ENCODE measurements around the gene DDX1. TPM values are rescaled to one million over a fixed set of nuclear protein-coding genes. Genes with fewer than 3 reads are reported as not detected.

DDX1 gene
- total RNA-seq, 2 experiments from 2014 or later: 42.7 to 91.8 TPM

DNA sequence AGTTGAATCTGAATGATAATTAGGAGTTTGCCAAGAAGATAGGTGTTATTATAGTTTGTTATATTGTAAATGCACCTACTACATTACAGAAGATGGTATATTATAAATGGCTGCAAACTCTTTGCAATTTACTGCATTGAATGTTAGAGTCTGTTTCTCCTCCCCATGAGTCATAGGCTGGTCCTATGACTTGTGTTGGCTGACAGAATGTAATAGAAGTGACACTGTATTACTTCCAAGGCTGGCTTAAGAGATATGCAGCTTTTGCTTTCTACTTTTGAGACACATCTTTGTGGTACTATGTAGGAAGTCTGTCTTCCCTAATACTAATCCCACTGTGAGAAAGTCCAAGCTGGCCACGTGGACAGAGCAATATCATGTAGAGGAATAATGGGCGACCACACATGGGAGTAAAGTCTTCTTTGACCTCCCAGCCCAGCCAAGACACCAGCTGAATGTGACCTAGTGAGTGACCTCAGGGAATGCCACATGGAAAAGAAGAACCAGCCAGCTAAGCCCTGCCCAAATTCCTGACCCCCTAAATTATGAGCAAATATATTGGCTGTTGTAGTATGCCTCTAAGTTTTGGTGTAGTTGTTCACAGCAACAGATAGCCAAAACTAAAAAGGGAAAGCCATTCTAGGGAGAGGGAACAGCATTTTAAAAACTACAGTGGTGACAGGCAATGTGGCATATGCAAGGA is 6.8 kb upstream of the DDX1 start:
- no peak overlapping the region for H3K27ac ChIP-seq (ENCODE audit: low read depth, low read length, poor library complexity, severe bottlenecking)
- no peak overlapping the region for H2AFZ ChIP-seq (ENCODE audit: low read length)
- no peaks in the 10 kb centered on the region for H4K20me1 ChIP-seq (ENCODE audit: insufficient read depth, low read length)
- no peak overlapping the region for H3K4me2 ChIP-seq (ENCODE audit: low read length)
- CTCF ChIA-PET (ENCODE audit: unreplicated experiment): no interaction called here
- no peaks in the 10 kb centered on the region for H3K9me3 ChIP-seq (ENCODE audit: low read length)
- no peaks in the 10 kb centered on the region for H3K36me3 ChIP-seq (ENCODE audit: insufficient read depth, low read length)
- no peaks in the 10 kb centered on the region for H3K9me2 ChIP-seq (ENCODE audit: insufficient read depth, low read length)
- intact Hi-C loops (cut with micrococcal nuclease; ENCODE audit: unreplicated experiment): no loop called here
- no TSS peak for BruUV-seq (replicated peaks)
- POLR2A ChIA-PET: no interaction called here
- no peak for DNase-seq (ENCODE audit: low spot score)
- no peak overlapping the region for H3K4me3 ChIP-seq (ENCODE audit: low read depth, low read length, poor library complexity, severe bottlenecking)
- TF ChIP-seq, protein P1, sequence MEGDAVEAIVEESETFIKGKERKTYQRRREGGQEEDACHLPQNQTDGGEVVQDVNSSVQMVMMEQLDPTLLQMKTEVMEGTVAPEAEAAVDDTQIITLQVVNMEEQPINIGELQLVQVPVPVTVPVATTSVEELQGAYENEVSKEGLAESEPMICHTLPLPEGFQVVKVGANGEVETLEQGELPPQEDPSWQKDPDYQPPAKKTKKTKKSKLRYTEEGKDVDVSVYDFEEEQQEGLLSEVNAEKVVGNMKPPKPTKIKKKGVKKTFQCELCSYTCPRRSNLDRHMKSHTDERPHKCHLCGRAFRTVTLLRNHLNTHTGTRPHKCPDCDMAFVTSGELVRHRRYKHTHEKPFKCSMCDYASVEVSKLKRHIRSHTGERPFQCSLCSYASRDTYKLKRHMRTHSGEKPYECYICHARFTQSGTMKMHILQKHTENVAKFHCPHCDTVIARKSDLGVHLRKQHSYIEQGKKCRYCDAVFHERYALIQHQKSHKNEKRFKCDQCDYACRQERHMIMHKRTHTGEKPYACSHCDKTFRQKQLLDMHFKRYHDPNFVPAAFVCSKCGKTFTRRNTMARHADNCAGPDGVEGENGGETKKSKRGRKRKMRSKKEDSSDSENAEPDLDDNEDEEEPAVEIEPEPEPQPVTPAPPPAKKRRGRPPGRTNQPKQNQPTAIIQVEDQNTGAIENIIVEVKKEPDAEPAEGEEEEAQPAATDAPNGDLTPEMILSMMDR (conservative IDR thresholded peaks at IDR 0.05; ENCODE audit: low read length): no peak
- TF ChIP-seq EZH2phosphoT487 (IDR thresholded peaks at IDR 0.05; ENCODE audit: borderline replicate concordance, low read depth, low read length): no peak
- H3K4me1 ChIP-seq (ENCODE audit: insufficient read depth, low read length, poor library complexity, severe bottlenecking): peaks cover 14% of the 10 kb centered on the region
- no peaks in the 10 kb centered on the region for H3K79me2 ChIP-seq (ENCODE audit: insufficient read depth, low read depth, low read length)

DNA sequence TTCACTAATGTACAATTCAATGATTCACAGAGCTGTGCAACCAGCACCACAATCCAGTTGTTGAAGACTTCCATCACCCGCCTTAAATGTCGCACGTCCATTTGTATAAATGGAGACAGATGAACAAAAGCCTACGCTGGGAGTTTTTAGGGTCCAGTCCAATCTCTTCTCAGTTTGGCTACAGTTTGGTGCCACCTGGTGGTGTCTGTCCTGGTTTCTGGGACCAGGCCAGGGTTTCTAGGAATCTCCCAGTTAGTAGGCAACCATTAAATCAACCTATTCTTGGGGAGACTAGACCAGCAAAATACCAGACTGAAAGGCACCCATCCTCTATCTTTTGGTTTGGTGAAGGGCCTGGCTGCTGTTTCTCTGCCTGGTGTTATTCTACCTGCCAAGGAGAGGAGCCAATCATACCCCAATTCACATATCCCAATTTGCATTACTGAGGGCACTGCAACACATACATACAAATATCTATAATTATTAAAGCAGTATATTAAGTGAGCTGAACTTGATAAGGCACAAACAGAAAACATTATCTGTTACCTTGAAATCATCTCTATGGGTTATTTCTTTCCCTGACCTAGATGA is 3.2 kb upstream of the DDX1 start:
- no peak overlapping the region for H2AFZ ChIP-seq (ENCODE audit: low read length)
- peak; percentile 51 for DNase-seq (ENCODE audit: low spot score)
- H3K4me2 ChIP-seq (ENCODE audit: low read length): no peak overlapping the region
- H3K4me1 ChIP-seq (ENCODE audit: insufficient read depth, low read length, poor library complexity, severe bottlenecking): peaks cover 18% of the 10 kb centered on the region
- ChIA-PET CTCF (ENCODE audit: unreplicated experiment) (interaction anchor here (1.8 kb wide), 1 partner anchor 11 kb away, joined by 5 read pairs; no protein-coding TSS in a partner anchor), POLR2A (interaction anchor here (0.6 to 1.8 kb wide), 3 partner anchors 19 to 182 kb away, joined by 3 to 6 read pairs (median 3); partner anchors contain the start of gene NBAS)
- no peaks in the 10 kb centered on the region for H3K9me3 ChIP-seq (ENCODE audit: low read length)
- intact Hi-C loops (cut with micrococcal nuclease; ENCODE audit: unreplicated experiment): no loop called here
- peaks cover 5% of the 10 kb centered on the region; the same call in 1 of the 2 replicates for H4K20me1 ChIP-seq (ENCODE audit: insufficient read depth, low read length)
- no TSS peak for BruUV-seq (replicated peaks)
- H3K36me3 ChIP-seq (ENCODE audit: insufficient read depth, low read length): no peaks in the 10 kb centered on the region
- no peak overlapping the region for H3K4me3 ChIP-seq (ENCODE audit: low read depth, low read length, poor library complexity, severe bottlenecking)
- peaks cover 22% of the 10 kb centered on the region for H3K79me2 ChIP-seq (ENCODE audit: insufficient read depth, low read depth, low read length)
- H3K27ac ChIP-seq (ENCODE audit: low read depth, low read length, poor library complexity, severe bottlenecking): no peak overlapping the region
- TF ChIP-seq, protein P1 (conservative IDR thresholded peaks at IDR 0.05; ENCODE audit: low read length): peak; percentile 79
- no peak for TF ChIP-seq EZH2phosphoT487 (IDR thresholded peaks at IDR 0.05; ENCODE audit: borderline replicate concordance, low read depth, low read length)
- H3K9me2 ChIP-seq (ENCODE audit: insufficient read depth, low read length): no peaks in the 10 kb centered on the region

DNA sequence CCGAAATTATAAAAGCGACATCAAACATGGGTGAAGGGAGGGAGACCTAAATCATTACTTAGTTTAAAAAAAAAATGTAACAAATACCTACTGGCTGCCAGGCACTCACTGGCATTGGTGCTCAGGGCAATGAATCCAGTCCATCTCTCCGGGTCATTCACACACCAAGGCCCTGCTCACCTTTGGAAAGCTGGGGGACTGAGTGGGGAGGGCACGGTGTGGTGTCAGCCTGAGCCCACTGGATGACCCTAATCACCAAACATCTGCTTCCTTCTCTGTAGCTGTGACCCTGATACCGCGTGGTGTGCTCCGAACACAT is 336 bp upstream of the DDX1 start:
- H3K4me1 ChIP-seq (ENCODE audit: insufficient read depth, low read length, poor library complexity, severe bottlenecking): peaks cover 21% of the 10 kb centered on the region
- intact Hi-C loops (cut with micrococcal nuclease; ENCODE audit: unreplicated experiment): loop anchor here (1.0 kb wide), 1 partner anchor 449 kb away; no protein-coding TSS in a partner anchor
- H3K9me2 ChIP-seq (ENCODE audit: insufficient read depth, low read length): no peaks in the 10 kb centered on the region
- TF ChIP-seq EZH2phosphoT487 (IDR thresholded peaks at IDR 0.05; ENCODE audit: borderline replicate concordance, low read depth, low read length): no peak
- TF ChIP-seq, protein P1 (conservative IDR thresholded peaks at IDR 0.05; ENCODE audit: low read length): no peak
- ChIA-PET CTCF (ENCODE audit: unreplicated experiment) (no interaction called here), POLR2A (interaction anchor here (0.6 to 1.7 kb wide), 3 partner anchors 9 to 449 kb away, joined by 4 to 5 read pairs (median 5); no protein-coding TSS in a partner anchor)
- no peak for DNase-seq (ENCODE audit: low spot score)
- peaks cover 10% of the 10 kb centered on the region; the same call in 1 of the 2 replicates for H4K20me1 ChIP-seq (ENCODE audit: insufficient read depth, low read length)
- H3K36me3 ChIP-seq (ENCODE audit: insufficient read depth, low read length): peaks cover 21% of the 10 kb centered on the region
- H3K4me2 ChIP-seq (ENCODE audit: low read length): peak overlapping the region; percentile 72
- H3K4me3 ChIP-seq (ENCODE audit: low read depth, low read length, poor library complexity, severe bottlenecking): peak overlapping the region; percentile 89
- BruUV-seq (replicated peaks): no TSS peak
- no peaks in the 10 kb centered on the region for H3K9me3 ChIP-seq (ENCODE audit: low read length)
- H3K27ac ChIP-seq (ENCODE audit: low read depth, low read length, poor library complexity, severe bottlenecking): peak overlapping the region; percentile 51
- H3K79me2 ChIP-seq (ENCODE audit: insufficient read depth, low read depth, low read length): peaks cover 44% of the 10 kb centered on the region
- peak overlapping the region; percentile 95 for H2AFZ ChIP-seq (ENCODE audit: low read length)
